NCI-H1105 (cell line): ENCODE measurements around the gene HAUS6.
"Not testable (repeated sequence)": the region's sequence is repeated elsewhere in the genome, so short reads cannot be mapped to it uniquely, and the experiment has no call there.

ENCODE experiments used
- DNase-seq: peaks from one replicate; lab custom pipeline; 2025; lab: John Stamatoyannopoulos, UW

HAUS6 gene, protein sequence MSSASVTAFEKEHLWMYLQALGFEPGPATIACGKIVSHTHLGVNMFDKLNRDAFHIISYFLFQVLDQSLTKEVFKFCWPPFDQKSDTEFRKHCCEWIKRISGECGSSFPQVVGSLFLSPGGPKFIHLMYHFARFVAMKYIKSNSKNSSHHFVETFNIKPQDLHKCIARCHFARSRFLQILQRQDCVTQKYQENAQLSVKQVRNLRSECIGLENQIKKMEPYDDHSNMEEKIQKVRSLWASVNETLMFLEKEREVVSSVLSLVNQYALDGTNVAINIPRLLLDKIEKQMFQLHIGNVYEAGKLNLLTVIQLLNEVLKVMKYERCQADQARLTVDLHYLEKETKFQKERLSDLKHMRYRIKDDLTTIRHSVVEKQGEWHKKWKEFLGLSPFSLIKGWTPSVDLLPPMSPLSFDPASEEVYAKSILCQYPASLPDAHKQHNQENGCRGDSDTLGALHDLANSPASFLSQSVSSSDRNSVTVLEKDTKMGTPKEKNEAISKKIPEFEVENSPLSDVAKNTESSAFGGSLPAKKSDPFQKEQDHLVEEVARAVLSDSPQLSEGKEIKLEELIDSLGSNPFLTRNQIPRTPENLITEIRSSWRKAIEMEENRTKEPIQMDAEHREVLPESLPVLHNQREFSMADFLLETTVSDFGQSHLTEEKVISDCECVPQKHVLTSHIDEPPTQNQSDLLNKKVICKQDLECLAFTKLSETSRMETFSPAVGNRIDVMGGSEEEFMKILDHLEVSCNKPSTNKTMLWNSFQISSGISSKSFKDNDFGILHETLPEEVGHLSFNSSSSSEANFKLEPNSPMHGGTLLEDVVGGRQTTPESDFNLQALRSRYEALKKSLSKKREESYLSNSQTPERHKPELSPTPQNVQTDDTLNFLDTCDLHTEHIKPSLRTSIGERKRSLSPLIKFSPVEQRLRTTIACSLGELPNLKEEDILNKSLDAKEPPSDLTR

DNA sequence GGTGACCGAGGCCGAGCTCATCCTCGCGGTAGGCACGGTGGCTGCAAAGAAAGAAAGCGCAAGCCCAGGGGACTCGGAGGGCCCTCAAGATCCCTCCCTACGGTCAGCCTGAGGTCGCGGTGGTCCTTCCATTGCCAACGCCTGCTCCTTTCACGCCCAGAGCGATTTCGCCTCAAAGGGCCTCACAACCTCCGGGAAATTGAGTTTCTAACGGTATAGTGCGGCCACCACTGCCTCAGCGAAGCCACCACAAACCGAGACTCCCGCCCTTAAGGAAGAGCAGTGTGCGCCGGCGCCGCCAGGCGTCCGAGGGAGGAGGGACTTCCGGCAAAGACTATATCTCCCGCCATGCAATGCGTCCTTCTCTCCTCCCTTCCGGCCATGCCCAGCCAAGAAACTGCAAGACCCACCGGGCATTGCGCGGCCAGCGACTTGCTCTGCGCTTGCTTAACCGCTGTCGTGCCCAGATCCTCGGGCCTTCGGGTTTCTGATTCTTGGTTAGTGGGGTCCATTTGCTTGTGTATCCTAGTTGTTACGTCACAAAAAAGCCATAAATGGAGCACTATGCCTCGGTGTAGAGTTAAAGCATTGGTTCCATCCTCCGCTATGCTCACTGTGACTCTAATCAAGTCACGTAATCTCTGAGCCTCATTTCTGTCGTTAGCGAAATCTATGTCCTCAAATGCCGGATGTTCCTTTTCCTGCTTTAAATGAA lies at the start of gene HAUS6:
HAUS6 (minus strand) TSS at position 274 of the 715 bp plus-strand sequence; CDS start at position 21, 253 bp downstream.
- peak; percentile 75 for DNase-seq

DNA sequence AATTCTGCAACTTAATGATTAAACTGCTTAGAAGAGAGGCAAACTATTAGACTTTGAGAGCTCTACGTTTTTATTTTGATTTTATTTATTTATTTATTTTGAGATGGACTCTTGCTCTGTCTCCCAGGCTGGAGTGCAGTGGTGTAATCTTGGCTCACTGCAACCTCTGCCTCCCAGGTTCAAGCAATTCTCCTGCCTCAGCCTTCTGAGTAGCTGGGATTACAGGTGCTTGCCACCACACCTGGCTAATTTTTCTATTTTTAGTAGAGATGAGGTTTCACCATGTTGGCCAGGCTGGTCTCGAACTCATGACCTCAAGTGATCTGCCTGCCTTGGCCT lies 49.4 kb upstream of the HAUS6 start:
- DNase-seq, result not testable (repeated sequence)

DNA sequence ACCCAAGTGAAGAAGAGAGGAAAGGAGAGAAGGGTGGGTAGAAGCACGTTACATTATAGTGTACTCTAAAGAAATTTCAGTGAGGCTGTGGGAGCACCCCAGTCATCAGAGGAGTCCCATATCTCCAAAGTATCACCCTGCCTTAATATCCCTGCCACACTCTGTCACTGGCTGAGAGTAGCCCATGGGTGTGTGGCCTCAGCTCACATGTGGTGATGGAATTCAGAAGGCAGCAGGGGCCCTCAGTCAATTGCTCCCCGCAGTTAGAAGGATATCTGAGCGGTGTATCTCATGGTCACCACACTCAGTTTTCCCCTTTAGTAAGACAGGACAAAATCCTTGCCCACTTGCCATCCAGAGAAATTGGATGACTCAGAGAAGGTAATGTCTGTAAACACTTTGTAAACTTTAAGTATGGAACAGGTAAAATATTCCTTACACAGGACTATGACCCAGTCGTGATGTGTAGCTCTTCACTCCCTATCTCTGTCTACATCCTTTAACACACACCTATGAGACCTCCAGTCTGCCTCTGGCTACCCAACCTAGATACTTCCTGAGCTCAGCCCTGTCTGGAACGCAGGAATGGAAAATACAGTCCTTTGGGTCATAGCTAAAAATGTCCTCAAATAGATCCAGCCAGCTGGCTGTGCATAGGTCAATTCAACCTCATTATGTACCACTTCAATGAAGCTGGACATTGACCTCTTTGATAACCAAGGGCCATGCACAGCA lies 48.9 kb upstream of the HAUS6 start:
- DNase-seq, result no peak

DNA sequence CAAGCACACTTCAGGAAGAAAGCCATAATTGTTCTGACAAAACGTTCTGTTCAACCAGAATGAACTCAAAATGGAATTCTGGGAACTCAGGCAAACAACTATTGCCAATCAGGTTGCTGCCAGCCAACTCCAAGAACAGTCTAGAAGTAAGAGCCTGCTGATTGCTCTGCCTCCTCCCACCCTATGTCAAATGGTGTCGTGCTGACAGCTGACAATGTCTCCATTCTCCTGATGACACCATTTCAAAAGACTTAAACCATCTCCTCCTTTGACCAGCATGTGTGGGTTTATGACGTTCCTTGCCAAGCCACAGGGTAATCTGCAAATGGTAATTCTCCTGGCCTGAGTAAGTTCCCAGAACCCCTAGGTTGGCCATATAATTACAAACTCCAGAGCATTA lies 46.5 kb upstream of the HAUS6 start:
- DNase-seq, result no peak

DNA sequence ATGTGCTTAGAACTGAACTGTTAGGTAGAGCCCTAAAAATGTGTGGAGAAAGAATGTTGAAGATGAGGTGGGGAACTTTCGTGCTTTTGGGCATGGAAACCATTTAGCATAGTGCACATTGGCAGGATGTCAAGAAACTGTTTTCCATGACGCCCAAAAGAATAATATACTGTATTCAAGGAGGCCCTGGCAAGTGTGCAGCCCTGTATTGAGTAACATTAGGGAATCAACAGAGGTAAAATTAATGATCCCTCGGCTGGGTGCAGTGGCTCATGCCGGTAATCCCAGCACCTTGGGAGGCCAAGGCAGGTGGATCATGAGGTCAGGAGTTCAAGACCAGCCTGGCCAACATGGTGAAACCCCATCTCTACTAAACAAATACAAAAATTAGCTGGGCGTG lies 45.5 kb upstream of the HAUS6 start:
- no peak for DNase-seq

DNA sequence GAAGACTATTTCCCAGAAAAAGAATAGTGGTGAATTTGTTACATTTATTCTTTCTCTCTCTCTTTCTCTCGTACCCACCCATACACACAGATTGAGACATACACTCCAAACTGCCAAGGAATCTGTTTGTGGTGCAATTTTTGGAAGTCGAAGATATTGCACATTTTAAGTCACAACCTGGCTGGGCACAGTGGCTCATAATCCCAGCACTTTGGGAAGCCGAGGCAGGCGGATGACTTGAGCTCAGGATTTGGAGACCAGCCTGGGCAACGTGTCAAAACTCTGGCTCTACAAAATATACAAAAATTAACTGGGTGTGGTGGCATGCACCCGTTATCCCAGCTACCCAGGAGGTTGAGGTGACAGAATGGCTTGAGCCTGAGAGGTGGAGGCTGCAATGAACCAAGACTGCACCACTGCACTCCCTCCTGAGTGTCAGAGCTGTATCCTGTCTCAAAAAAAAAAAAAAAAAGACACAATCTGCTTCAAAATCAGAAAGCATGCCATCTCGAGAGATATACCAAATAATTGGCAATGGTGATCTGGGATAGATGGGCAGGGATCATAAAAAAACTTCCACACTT lies 43.8 kb upstream of the HAUS6 start:
- no peak for DNase-seq

DNA sequence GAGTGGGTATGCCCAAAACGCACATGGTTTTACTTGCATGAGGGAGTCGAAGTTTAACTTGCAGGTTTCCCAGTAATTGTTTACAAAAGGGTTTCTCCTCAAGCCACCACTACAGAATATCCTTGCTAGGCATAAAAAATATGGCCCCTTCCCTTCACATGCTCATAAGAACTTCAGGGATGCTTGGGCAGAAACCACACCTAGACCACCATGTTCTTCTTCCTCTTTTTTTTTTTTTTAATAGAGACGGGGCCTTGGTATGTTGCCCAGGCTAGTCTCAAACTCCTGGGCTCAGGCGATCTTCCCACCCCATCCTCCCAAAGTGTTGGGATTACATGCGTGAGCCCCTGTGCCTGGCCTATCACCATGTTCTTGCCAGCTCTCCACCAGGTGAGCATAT lies 43.2 kb upstream of the HAUS6 start:
- no peak for DNase-seq

DNA sequence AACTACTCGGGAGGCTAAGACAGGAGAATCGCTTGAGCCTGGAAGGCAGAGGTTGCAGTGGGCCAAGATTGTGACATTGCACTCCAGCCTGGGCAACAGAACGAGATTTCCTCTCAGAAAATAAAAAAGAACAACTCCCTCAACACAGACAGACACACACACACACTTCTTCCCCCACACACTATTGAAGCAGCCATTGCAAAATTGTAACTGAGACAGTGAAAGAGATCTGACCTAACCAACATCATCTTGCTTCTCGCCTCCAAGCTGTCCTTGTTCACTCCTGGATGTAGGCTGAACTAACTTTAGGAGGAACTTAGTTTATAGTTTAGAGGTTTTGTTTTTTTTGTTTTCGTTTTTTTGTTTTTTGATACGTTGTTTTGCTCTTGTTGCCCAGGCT lies 37.6 kb upstream of the HAUS6 start:
- no peak for DNase-seq

DNA sequence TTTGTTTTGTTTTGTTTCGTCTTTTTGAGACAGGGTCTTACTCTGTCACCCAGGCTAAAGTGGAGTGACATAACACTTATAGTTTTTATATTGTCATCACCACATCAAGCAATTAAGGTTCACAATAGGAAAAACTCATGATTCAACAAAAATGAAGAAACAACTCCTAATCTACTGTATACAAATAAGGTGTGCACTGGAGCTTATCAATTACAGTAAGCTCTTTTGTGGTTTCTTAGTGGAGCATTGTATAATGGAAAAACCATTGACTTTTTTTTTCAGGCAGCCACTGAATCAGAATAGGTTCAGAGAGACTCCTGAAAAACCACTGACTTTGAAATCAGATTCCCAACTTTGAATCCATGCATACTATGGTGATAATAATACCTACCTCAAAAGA lies 35.4 kb upstream of the HAUS6 start:
- no peak for DNase-seq

DNA sequence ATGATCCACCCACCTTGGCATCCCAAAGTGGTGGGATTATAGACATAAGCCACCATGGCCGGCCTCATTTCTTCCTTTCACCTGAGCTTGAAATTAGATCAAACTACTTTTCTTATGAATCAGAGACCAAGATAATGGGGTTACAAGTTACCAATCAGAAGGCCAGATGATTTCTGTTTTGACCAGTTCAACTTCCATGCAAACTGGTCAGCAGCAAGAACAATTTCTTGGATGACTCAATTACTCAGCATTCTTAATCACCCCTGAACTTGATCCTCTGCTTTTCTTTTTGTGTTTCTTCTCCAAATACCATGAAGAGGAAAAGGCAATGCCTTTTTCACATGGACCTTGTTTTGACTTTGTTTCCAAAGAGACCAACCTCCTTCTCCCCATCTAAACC lies 34.6 kb upstream of the HAUS6 start:
- no peak for DNase-seq

DNA sequence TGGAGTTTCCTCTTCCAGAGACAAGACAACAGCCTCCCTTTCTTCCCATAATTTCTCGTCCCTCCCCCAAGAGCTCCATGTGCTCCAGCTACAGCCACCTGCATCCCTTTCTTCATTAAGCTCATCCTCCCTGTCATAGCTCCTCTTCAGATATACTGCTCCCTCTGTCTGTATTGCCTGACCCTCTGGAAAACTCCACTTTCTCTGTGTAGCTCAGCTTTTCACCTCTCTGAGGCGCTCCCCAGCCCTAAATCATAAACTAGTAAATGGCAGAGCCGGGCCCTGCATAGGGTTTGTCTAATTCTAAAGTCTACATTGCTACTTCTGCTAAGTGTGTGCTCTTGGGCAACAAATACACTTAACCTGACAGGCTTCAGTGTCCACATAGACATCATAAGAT lies 33.4 kb upstream of the HAUS6 start:
- DNase-seq, result no peak

DNA sequence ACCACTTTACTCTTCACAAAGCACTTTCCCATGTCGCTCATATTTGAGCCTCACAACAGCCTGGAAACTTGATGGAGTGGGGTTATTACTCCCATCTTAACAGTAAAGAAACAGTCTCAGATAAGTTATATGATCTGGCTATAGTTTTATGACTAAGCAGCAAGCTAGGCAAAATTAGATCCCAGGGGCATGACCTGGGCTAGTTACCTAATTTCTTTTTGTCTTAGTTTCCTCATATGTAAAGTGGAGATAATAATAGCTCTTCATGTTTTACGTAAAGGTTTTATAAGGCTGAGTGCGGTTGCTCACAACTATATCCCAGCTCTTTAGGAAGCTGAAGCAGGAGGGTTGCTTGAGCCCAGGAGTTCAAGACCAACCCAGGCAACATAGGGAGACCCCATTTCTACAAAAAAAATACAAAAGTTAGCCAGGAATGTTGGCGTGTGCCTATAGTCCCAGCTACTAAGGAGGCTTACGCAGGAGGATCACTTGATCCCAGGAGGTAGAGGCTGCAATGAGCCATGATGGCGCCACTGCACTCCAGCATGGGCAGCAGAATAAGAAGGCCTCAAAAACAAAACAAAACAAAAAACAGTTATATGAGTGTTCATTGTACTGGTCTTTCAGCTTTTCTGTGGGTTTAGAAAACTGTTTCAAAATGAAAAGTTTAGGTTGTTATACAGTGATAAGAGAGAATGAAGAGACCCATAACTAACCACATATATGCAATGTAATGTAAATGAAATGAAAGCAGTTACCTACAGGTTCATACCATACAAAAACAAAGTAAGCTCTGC lies 31.0 kb upstream of the HAUS6 start:
- DNase-seq, result no peak

DNA sequence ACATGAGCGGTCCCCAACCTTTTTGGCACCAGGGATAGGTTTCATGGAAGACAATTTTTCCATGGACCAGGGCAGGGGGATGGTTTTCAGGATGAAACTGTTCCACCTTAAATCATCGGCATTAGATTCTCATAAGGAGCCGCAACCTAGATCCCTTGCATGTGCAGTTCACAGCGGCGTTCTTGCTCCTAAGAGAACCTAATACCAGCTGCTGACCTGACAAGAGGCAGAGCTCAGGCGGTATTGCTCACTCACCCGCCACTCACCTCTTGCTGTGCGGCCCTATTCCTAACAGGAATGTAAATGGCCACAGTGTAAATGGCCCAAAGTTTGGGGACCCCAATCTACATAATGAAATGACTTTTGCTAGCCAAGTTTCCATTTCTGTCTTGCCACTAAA lies 27.7 kb upstream of the HAUS6 start:
- DNase-seq, result no peak

DNA sequence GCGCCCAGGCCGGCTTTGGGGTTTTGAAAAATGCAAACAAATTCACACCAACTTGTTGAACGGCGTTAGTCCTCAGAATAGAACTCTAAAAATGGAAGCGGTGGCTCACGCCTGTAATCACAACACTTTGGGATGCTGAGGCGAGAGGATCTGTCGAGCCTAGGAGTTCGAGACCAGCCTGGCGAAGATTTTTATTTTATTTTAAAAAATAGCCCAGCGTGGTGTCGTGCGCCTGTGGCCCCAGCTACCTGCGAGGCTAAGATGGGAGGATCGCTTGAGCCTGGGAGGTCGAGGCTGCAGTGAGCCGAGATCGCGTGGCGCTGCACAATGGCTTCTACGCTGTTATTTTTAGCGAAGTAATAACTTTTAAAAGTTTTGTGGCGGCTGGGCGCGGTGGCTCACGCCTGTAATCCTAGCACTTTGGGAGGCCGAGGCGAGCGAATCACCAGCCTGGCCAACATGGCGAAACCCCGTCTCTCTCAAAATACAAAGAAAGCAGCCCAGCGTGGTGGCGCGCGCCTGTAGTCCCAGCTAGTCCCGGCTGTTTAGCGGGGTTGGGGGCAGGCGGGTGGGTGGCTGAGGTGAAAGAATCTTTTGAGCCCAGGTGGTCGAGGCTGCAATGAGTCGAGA lies 25.3 kb upstream of the HAUS6 start:
- no peak for DNase-seq

DNA sequence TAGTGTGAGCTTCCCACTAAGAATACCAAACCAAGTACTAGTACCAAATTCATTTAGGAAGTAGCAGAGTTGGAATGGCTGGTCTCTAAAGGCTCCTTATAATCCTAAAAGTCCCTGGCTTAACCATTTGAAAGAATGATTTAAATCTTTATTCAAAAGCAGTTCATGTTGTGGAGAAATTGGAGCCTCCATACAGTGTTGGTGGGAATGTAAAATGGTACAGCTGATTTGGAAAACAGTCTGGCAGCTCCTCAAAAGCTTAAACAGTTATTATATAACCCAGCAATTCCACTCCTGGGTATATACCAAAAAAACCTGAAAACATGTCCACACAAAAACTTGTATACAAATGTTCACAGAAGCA lies 21.7 kb upstream of the HAUS6 start:
- no peak for DNase-seq

DNA sequence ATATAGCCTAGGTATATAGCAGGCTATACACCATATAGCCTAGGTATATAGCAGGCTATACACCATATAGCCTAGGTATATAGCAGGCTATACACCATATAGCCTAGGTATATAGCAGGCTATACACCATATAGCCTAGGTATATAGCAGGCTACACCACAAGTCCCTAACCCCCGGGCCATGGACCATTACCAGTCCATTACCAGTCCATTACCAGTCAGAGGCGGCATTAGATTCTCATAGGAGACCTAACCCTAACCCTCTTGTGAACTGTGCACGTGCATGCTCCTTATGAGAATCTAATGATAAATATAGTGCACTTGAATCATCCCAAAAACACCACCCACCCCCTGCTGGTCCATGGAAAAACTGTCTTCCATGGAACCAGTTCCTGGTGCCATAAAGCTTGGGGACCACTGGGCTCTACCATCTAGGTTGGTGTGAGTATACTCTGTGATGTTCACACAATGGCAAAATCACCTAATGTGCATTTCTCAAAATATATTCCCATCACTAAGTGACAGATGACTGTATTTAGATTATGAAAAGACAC lies 19.9 kb upstream of the HAUS6 start:
- no peak for DNase-seq

DNA sequence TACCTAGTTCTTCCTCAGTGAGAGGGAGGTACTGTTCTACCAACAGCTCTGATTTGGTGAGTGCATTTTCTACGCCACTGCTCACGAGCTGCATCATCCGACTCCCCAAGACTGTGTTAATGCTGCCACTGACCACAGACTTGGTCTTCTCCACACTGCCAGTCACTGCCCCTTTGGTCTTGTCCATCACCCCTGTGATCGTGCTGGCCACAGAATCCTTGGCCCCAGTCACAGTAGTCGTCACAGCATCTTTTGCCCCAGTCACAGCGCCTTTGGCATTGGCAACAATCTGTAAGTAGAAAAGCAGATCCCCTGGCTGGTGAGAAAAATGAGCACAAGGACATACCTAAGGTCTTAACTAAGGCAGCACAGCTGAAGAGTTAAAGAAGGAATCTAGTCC lies 18.2 kb upstream of the HAUS6 start:
- no peak for DNase-seq

DNA sequence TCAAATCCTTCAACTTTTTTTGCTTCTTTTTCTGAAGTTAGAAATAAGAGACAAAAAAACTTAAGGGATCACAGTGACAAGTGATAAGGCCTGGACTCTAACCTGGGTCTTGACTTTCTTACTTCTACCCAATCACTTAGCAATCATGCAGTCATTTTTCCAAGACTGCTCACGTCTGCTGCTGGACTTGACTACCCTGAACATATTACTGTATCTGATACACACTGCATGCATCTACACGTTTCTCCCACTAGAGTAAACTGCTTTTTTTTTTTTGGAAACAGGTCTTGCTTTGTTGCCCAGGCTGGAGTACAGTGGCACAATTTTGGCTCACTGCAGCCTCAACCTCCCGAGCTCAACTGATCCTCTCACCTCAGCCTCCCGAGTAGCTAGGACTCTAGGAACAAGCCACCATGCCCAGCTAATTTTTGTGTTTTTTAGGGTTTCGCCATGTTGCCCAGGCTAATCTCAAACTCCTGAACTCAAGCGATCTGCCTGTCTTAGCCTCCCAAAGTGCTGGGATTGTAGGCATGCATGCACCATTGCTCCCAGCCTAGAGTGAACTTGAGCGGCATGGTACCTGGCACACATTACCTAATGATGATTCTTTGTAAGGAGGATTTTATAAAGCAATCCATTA lies 17.2 kb upstream of the HAUS6 start:
- DNase-seq, result no peak

DNA sequence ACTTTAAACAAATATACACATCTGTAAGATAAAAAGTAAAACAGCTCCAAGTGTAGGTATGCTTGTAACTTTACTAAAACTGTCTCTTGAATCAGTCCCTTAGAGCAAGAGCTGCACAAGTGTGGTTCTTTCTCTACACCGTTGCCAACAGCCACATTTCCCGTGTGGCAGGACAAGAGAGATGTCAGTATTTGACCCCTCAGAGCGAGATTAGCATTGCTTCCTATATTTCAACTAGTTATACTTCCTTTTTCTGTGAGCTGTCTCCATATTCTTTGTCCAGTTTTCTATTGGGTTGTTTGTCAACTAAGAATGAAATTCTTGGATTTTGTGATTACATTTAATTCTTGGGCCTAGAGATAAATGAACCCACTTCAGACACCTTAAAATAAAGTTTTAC lies 16.5 kb upstream of the HAUS6 start:
- no peak for DNase-seq
